GM20000 (cell line): ENCODE results near the gene ANKRD66.

Experiments
- DNase-seq: peaks from one replicate; pipeline ENCODE4 v3.0.0; 2012; ENCODE audit warnings: low spot score
- TF ChIP-seq, protein P1 (sequence below): IDR thresholded peaks from 2 replicates; pipeline ENCODE4 v1.5.1; 2012; ENCODE audit warnings: mild to moderate bottlenecking, control low read depth; ENCODE audit errors: extremely low read depth, missing control alignments

The ANKRD66 gene

DNA sequence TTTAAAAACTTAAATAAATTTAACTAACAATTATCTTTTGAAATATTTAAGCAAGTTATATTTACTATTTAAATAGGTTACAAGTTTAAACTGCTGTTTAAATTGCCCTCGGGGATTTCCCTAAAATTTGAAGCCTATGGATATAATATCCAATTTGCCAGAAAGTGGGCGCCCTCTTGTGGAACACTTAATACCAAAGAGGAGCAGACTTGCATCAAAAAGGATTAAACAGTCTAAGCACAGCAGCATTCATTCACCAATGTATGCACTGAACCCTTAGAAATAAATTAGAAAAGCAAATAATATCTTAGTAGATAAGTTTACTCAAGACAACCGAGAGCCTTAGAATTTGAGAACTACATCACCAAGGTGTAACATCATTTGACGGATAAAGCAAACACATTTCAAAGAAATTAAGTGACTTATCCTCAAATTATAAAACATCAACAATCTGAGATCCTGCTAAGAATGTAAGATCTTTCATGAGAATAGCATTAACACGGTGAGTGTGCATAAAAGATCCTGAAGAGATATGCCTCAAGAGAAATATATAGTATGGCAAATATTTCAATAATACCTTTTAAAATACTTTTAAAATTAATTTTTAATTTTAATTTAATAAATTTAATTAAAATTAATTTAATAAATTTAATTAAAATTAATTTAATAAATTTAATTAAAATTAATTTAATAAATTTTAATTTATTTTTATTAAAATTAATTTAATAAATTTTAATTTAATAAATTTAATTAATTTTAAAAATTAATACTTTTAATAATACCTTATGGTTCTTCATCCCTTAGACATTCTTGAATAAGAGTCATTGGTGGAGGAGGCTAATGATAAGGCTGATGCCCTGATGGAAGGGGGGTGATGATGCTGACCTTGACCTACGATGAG lies 35.0 kb downstream of the ANKRD66 start:
- TF ChIP-seq, protein P1, sequence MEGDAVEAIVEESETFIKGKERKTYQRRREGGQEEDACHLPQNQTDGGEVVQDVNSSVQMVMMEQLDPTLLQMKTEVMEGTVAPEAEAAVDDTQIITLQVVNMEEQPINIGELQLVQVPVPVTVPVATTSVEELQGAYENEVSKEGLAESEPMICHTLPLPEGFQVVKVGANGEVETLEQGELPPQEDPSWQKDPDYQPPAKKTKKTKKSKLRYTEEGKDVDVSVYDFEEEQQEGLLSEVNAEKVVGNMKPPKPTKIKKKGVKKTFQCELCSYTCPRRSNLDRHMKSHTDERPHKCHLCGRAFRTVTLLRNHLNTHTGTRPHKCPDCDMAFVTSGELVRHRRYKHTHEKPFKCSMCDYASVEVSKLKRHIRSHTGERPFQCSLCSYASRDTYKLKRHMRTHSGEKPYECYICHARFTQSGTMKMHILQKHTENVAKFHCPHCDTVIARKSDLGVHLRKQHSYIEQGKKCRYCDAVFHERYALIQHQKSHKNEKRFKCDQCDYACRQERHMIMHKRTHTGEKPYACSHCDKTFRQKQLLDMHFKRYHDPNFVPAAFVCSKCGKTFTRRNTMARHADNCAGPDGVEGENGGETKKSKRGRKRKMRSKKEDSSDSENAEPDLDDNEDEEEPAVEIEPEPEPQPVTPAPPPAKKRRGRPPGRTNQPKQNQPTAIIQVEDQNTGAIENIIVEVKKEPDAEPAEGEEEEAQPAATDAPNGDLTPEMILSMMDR: peak; percentile 22
- peak; percentile 20 for DNase-seq

DNA sequence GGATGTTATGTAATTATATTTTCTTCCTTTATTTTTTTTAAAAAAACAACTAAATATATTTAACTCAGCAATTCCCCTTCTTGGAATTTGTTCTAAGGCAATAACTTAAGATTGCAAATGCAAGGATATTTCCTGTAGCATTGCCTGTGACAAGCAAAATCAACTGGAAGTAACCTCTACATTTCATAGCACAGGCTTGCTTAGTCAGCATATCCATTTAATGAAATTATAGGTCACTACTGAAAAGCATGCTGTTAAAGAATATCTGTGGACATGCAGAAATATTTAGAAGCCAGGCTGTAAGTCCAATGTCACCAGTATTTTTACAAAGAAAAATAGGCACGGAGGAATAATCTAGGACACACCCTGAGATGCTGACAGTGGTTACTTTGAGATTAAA lies 37.8 kb downstream of the ANKRD66 start:
- DNase-seq: no peak
- TF ChIP-seq, protein P1: no peak

DNA sequence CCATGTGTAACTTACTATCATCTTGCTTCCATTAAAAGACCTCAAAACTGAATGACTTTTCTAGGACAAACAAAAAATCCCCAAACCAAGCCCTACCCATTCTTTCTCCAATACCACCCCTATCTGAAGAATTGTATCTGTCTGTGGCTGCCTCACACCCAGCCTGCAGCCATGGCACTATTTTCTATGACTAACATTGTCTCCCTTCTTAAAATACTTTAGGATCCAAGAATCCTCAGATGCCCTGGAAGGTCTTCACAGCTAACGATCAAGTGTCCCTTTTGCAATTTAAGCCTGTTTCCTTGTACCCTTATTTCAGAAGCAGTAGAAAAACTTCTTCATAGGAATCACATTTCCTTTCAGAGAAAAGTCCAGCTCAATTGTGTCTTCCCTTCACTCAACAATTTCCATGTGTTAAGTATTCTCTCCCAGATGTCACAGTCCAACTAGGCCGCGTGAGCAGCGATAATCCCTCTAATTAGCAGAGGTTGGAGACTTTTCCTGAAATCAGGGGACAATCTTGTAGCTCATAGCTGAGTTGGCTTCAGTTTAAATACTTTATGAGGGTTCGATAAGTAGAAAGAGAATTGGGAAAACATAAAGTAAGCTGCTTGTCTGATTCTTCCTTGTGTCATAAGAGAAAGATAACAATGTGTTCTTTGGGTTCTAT lies 41.3 kb downstream of the ANKRD66 start:
- TF ChIP-seq, protein P1: no peak
- DNase-seq: no peak

DNA sequence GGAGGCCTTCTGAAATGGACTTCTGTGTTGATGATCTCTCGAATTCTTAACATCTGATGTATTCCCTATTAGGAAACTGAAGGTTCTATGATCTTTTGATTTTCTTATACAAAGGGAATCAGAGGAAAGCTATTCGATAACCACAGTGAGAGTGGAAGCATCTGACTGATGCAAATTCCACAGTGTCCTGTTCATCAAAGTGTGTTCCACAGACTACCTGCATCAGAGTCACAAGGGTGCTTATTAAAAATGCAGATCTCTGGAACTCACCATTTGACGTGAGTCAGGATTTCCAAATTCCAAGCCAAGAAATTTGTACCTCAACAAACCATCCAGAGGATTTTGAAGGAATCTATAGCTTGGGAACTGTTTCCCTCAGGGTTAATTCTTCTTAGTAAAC lies 42.1 kb downstream of the ANKRD66 start:
- DNase-seq: no peak
- TF ChIP-seq, protein P1: no peak

DNA sequence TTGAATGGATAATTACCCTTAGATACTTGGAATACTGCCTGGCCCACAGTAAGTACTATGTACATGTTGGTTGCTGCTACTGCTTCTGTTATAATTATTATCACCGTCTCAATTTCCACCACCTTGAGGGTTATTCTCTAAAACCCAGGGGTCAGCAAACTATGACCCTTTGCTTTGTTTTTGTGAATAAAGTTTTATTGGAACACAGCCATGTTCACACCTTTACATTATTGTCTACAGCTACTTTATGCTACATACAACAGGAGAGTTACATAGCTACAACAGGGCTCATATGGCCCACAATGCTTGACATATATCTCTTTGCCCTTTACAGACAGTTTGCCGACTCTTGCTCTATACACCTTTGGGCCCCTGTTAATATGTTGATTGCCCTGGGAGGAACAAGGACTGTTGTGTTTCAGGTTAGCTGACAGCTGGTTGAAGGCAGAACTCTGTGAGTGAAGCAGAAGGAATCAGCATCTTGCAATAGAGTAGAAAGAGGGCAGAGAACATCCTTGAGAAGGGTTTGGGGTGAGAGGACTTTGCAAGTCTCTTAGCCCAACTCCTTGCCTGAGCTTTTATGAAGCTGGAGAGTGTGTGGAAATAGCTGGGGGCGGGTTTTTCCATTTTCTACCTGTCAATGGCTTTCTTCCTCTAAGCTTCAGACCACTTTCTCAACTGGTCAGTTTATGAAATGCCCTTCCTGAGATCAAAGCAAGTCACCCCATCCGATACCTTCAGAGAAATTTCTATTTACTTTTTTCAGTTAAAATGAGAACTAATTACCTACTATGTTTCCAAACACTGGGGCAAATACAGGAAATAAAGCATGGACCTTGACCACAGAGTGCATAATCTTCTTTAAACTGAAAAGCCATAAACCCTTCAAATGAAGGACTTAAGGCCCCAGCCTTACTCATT lies 43.0 kb downstream of the ANKRD66 start:
- TF ChIP-seq, protein P1: no peak
- no peak for DNase-seq

DNA sequence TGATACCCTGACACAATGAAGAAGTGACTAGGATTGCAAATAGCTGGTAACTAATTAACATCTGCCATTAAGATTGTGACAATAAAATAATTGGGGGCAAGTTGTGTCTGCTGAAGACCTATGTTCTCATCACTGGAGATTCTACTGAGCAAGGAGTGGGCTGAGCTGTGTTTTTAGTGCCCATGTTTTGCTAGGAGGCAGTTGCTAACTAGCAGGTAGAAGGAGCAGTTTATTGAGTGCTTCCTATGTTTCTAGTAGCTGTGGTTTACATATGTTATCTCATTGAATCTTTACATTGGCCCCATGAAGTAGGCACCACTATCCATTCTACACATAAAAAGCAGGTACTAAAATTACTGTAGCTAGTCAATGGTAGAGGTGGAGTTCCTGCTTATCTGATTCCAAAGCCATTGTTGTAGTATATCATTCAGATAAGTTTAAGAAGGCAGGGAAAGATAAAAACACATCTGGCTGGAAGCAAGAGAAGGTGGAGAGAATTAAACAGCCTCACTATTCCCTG lies 43.7 kb downstream of the ANKRD66 start:
- TF ChIP-seq, protein P1: no peak
- no peak for DNase-seq

DNA sequence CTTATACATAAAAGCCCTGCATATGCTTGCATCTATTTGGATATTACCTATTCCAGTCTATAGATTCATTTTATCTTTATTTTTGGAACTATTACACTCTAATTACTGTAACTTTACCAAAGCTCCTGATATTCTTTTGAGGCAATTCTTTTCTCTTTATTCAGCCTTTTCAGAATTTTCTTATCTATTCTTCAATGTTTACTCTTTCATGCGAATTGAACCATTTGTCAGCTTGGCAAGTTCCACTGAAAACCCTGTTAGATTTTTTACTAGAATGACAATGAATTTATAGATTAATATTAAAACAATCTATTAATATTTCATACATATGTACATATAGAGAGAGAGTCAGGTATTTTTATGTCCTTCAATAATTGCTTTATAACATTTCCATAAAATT lies 45.9 kb downstream of the ANKRD66 start:
- TF ChIP-seq, protein P1: no peak
- DNase-seq: no peak
